Erythroblast (primary cell): Measurements from ENCODE around the gene CFAP90.

Experiments used
- GATA1 ChIP-seq: IDR thresholded peaks from 2 replicates; pipeline ENCODE4 v1.6.1; 2011; ENCODE audit warnings: low read depth, mild to moderate bottlenecking, control low read depth, low read length, moderate library complexity
- POLR2A ChIP-seq: IDR thresholded peaks from 2 replicates; pipeline ENCODE4 v1.6.1; 2011; ENCODE audit warnings: mild to moderate bottlenecking, low read length

DNA sequence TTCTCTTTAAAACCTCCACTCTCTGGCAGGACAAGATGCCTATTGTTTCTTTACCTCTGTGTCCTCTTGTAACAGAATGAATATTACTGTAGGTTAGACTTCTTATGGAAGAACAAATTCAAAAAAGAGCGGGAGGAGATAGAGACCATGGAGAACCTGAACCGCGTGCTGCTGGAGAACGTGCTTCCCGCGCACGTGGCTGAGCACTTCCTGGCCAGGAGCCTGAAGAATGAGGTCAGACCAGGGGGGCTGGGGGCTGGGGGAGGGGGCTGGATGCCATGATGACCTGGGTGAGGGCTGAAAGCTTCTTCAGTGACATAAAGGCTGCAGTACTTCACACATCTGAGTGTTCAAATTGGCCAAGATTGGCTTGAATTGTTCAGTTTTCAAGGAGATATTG is 61.4 kb downstream of the CFAP90 start:
- no peak for TF ChIP-seq POLR2A
- no peak for TF ChIP-seq GATA1
